IMR-90 (cell line): ENCODE results near the gene CNPPD1. TPM values are rescaled to one million over a fixed set of nuclear protein-coding genes. Genes with fewer than 3 reads are reported as not detected.

Experiments
- ATAC-seq: fragments of 200-7000 bp; cut with Tn5 transposase; 2 replicates; pipeline ENCODE4 v1.9.1; 2020; ENCODE audit warnings: low read depth, mild to moderate bottlenecking, moderate library complexity
- BruUV-seq: library from RNA; stranded (reverse); fragments of 400-500 nt; replicated peaks from 2 replicates; lab custom pipeline; 2021; lab: Mats Ljungman, UMichigan
- CTCF ChIA-PET: fragments of 300-600 bp; formaldehyde crosslinking; extraction: SDS; loops from one replicate; lab custom pipeline; 2021; ENCODE audit warnings: antibody characterized with exemption; lab: Yijun Ruan, JAX
- POLR2A ChIA-PET: fragments of 300-600 bp; sonication (Branson Sonifier 250); formaldehyde crosslinking; loops from one replicate; lab custom pipeline; 2022; ENCODE audit warnings: antibody characterized with exemption; ENCODE audit not compliant: unreplicated experiment; lab: Charles Lee
- DNase-seq: peaks from one replicate; pipeline ENCODE4 v3.0.0; 2013
- H2AFZ ChIP-seq: replicated peaks from 2 replicates; pipeline ENCODE3; 2013; ENCODE audit warnings: low read length, mild to moderate bottlenecking; ENCODE audit not compliant: poor library complexity
- H2AK5ac ChIP-seq: 2 replicates; pipeline ENCODE4 v1.6.1; 2013; ENCODE audit warnings: low read depth, low read length, inconsistent platforms
- H2AK9ac ChIP-seq: replicated peaks from 2 replicates; pipeline ENCODE3; 2013; ENCODE audit warnings: mild to moderate bottlenecking, low read depth, low read length, moderate library complexity; ENCODE audit not compliant: poor library complexity
- H2BK120ac ChIP-seq: 2 replicates; pipeline ENCODE4 v1.6.1; 2013; ENCODE audit warnings: low read depth, low read length, inconsistent platforms
- H2BK15ac ChIP-seq: 3 replicates; pipeline ENCODE4 v1.6.1; 2013; ENCODE audit warnings: low read depth, low read length, inconsistent platforms
- H2BK20ac ChIP-seq: 2 replicates; pipeline ENCODE4 v1.6.1; 2013; ENCODE audit warnings: low read depth, mild to moderate bottlenecking, inconsistent platforms, low read length, moderate library complexity
- H2BK5ac ChIP-seq: 2 replicates; pipeline ENCODE4 v1.6.1; 2013; ENCODE audit warnings: mild to moderate bottlenecking, low read depth, low read length, inconsistent platforms; ENCODE audit not compliant: poor library complexity, severe bottlenecking
- H3K14ac ChIP-seq: replicated peaks from 2 replicates; pipeline ENCODE4 v1.6.1; 2013; ENCODE audit warnings: low read depth, low read length, inconsistent platforms
- H3K18ac ChIP-seq: 2 replicates; pipeline ENCODE4 v1.6.1; 2013; ENCODE audit warnings: low read depth, low read length, control low read depth
- H3K23ac ChIP-seq: 2 replicates; pipeline ENCODE4 v1.6.1; 2013; ENCODE audit warnings: low read depth, low read length, inconsistent platforms
- H3K27ac ChIP-seq: 2 replicates; pipeline ENCODE4 v1.5.1; 2013; ENCODE audit warnings: mild to moderate bottlenecking, control low read depth, low read length; ENCODE audit not compliant: insufficient read depth
- H3K27me3 ChIP-seq: 2 replicates; pipeline ENCODE4 v1.6.1; 2013; ENCODE audit warnings: low read length; ENCODE audit not compliant: control insufficient read depth, insufficient read depth
- H3K36me3 ChIP-seq: 2 replicates; pipeline ENCODE4 v1.6.1; 2013; ENCODE audit warnings: low read length, mixed read lengths; ENCODE audit not compliant: control insufficient read depth, insufficient read depth
- H3K4ac ChIP-seq: 2 replicates; pipeline ENCODE4 v1.6.1; 2013; ENCODE audit warnings: low read depth, low read length, inconsistent platforms
- H3K4me1 ChIP-seq: 2 replicates; pipeline ENCODE4 v1.6.1; 2013; ENCODE audit warnings: low read length, mixed read lengths; ENCODE audit not compliant: control insufficient read depth, insufficient read depth
- H3K4me2 ChIP-seq: 2 replicates; pipeline ENCODE4 v1.6.1; 2013; ENCODE audit warnings: low read depth, mild to moderate bottlenecking, control low read depth, low read length, moderate library complexity
- H3K4me3 ChIP-seq: 2 replicates; pipeline ENCODE4 v1.5.1; 2013; ENCODE audit warnings: low read depth, mild to moderate bottlenecking, control low read depth, low read length, moderate library complexity; ENCODE audit not compliant: insufficient read depth
- H3K56ac ChIP-seq: 2 replicates; pipeline ENCODE4 v1.6.1; 2013; ENCODE audit warnings: low read length, inconsistent platforms; ENCODE audit not compliant: insufficient read depth; ENCODE audit errors: extremely low read depth
- H3K79me1 ChIP-seq, 2 experiments: 2 replicates each; pipeline ENCODE4 v1.6.1; 2013; ENCODE audit warnings: low read length in 2 of 2, inconsistent platforms in 1 of 2, low read depth in 1 of 2
- H3K9ac ChIP-seq: 2 replicates; pipeline ENCODE4 v1.6.1; 2013; ENCODE audit warnings: low read depth, low read length, control low read depth
- H3K9me1 ChIP-seq: 2 replicates; pipeline ENCODE4 v1.6.1; 2013; ENCODE audit warnings: low read length, inconsistent platforms; ENCODE audit not compliant: insufficient read depth
- H3K9me3 ChIP-seq: 2 replicates; pipeline ENCODE4 v1.6.1; 2013; ENCODE audit warnings: low read length; ENCODE audit not compliant: control insufficient read depth, insufficient read depth
- H4K20me1 ChIP-seq: 2 replicates; pipeline ENCODE4 v1.6.1; 2013; ENCODE audit warnings: low read length, inconsistent platforms; ENCODE audit not compliant: insufficient read depth
- H4K5ac ChIP-seq: 2 replicates; pipeline ENCODE4 v1.6.1; 2013; ENCODE audit warnings: mild to moderate bottlenecking, low read depth, low read length, control low read depth
- H4K8ac ChIP-seq, 2 experiments: 2 replicates each; pipeline ENCODE4 v1.6.1; 2013; ENCODE audit warnings: low read depth in 2 of 2, low read length in 2 of 2, control low read depth in 1 of 2, inconsistent platforms in 1 of 2
- H4K91ac ChIP-seq: 2 replicates; pipeline ENCODE4 v1.6.1; 2013; ENCODE audit warnings: low read depth, low read length, inconsistent platforms; ENCODE audit not compliant: insufficient read depth
- MAZ ChIP-seq: IDR thresholded peaks from 2 replicates; pipeline ENCODE4 v1.6.1; 2012; ENCODE audit warnings: low read depth, mild to moderate bottlenecking, low read length, improper control_type of control experiment, moderate library complexity, borderline replicate concordance
- whole genome bisulfite sequencing, 2 experiments: methylation state at CpG; one replicate each; pipeline versions ENCODE4 v1.1.5 to v1.1.7; 2013; ENCODE audit warnings: missing lambda C conversion rate in 2 of 2; ENCODE audit not compliant: insufficient read length in 1 of 2; ENCODE audit errors: extremely low coverage in 2 of 2; 5-methylcytosine and 5-hydroxymethylcytosine counted together
- dilution Hi-C: fragments of 300-500 bp; cut with HindIII; formaldehyde crosslinking; loops from one replicate; pipeline ENCODE4 v1.14.3; 2018; ENCODE audit warnings: low sequenced_read_pairs; ENCODE audit not compliant: unreplicated experiment
- in situ Hi-C: fragments of 300-500 bp; cut with MboI; formaldehyde crosslinking; loops from 3 replicates; pipeline ENCODE4 v1.14.3; 2019; ENCODE audit warnings: low sequenced_read_pairs, inconsistent platforms, mixed read lengths
- intact Hi-C: fragments of 100-400 bp; cut with micrococcal nuclease; formaldehyde crosslinking; loops from 2 replicates; pipeline ENCODE4 v1.10.0; 2022
- polyA plus RNA-seq, 3 experiments: library from polyadenylated mRNA; depleted of rRNA; stranded (reverse); fragments of >200 nt; gene quantifications; 2 replicates each; pipeline ENCODE4 v1.2.3, GENCODE V29; 2012; ENCODE audit warnings: low replicate concordance in 1 of 3
- total RNA-seq: library from RNA; depleted of rRNA; stranded (reverse); fragments of >200 nt; gene quantifications from 2 replicates; pipeline ENCODE4 v1.2.3, GENCODE V29; 2012
- TF ChIP-seq, protein P1 (sequence below): conservative IDR thresholded peaks from 2 replicates; pipeline ENCODE4 v1.5.1; 2012; ENCODE audit warnings: mild to moderate bottlenecking, low read depth, low read length, improper control_type of control experiment

Gene CNPPD1
- total and polyA plus RNA-seq, 2 of the 4 experiments (the other 2 are of a cell fraction): 11.1 to 29.2 TPM

- Histone ChIP-seq H3K9ac (peak overlapping the region; percentile 86), H3K4me1 (peaks cover 8% of the 10 kb centered on the region; the same call in 1 of the 2 replicates), H3K56ac (peak overlapping the region; percentile 58; the same call in 1 of the 2 replicates), H3K23ac (peak overlapping the region; percentile 59; the same call in 1 of the 2 replicates), H3K4me3 (peak overlapping the region; percentile 64), H3K9me3 (no peaks in the 10 kb centered on the region), H2BK20ac (no peak overlapping the region), H4K20me1 (peaks cover 19% of the 10 kb centered on the region), H3K18ac (no peak overlapping the region), H2BK15ac (no peak overlapping the region), H3K9me1 (0 out of 2 replicates have a peak, but pooled peaks cover 6% of the 10 kb centered on the region), H3K27me3 (no peaks in the 10 kb centered on the region), H4K91ac (peak overlapping the region; percentile 54), H4K8ac (peak overlapping the region; percentile 72 to 80; a peak in 3 of 4 replicates), H3K14ac (peak overlapping the region; percentile 64), H2AK5ac (peak overlapping the region; percentile 20; the same call in 1 of the 2 replicates), H3K4ac (peak overlapping the region; percentile 68), H2AK9ac (peak overlapping the region; percentile 90), H4K5ac (peak overlapping the region; percentile 33; the same call in 1 of the 2 replicates), H2BK5ac (peak overlapping the region; percentile 60), H2BK120ac (no peak overlapping the region), H3K27ac (peak overlapping the region; percentile 72), H2AFZ (peak overlapping the region; percentile 97), H3K79me1 (peaks cover 24 to 48% of the 10 kb centered on the region in 2 experiments), H3K36me3 (peaks cover 34% of the 10 kb centered on the region), H3K4me2 (peak overlapping the region; percentile 98)
- peak; percentile 26 for DNase-seq
- no TSS peak for BruUV-seq
- 4% methylated on average over 18 of the region's 45 CpGs; no CpG with 5 or more reads in 1 of the 2 experiments for WGBS, 2 experiments
- ChIA-PET POLR2A (interaction anchor here (0.5 to 0.7 kb wide), 2 partner anchors 31 to 107 kb away, joined by 3 to 5 read pairs; no protein-coding TSS in a partner anchor), CTCF (interaction anchor here (0.6 to 1.4 kb wide), 6 partner anchors 10 to 519 kb away, joined by 3 to 5 read pairs (median 4); no protein-coding TSS in a partner anchor)
- dilution Hi-C loops (no loop called here), intact Hi-C loops (loop anchor here (2.0 to 5.0 kb wide), 3 partner anchors 31 to 211 kb away; partner anchors contain the start of genes DNAJB2, DNPEP and ZFAND2B), in situ Hi-C loops (no loop called here)
- TF ChIP-seq, protein P1, sequence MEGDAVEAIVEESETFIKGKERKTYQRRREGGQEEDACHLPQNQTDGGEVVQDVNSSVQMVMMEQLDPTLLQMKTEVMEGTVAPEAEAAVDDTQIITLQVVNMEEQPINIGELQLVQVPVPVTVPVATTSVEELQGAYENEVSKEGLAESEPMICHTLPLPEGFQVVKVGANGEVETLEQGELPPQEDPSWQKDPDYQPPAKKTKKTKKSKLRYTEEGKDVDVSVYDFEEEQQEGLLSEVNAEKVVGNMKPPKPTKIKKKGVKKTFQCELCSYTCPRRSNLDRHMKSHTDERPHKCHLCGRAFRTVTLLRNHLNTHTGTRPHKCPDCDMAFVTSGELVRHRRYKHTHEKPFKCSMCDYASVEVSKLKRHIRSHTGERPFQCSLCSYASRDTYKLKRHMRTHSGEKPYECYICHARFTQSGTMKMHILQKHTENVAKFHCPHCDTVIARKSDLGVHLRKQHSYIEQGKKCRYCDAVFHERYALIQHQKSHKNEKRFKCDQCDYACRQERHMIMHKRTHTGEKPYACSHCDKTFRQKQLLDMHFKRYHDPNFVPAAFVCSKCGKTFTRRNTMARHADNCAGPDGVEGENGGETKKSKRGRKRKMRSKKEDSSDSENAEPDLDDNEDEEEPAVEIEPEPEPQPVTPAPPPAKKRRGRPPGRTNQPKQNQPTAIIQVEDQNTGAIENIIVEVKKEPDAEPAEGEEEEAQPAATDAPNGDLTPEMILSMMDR: peak; percentile 20; the same call in 1 of the 2 replicates
- no peak; the same call in 1 of the 2 replicates for TF ChIP-seq MAZ
- ATAC-seq: peak; percentile 48
Measured at GRCh38 chr2:219175928-219176817, 552 bp downstream of the CNPPD1 start.
